MCF 10A (cell line): ENCODE measurements around the gene DLL1. TPM values are rescaled to one million over a fixed set of nuclear protein-coding genes. Genes with fewer than 3 reads are reported as not detected.

Source experiments
- BruUV-seq: library from RNA; stranded (reverse); fragments of 400-500 nt; replicated peaks from 2 replicates; lab custom pipeline; 2021; lab: Mats Ljungman, UMichigan
- CTCF ChIA-PET: fragments of 300-600 bp; sonication (Branson Sonifier 250); formaldehyde crosslinking; extraction: SDS; loops from one replicate; lab custom pipeline; 2021; ENCODE audit warnings: antibody characterized with exemption, inconsistent platforms; lab: Yijun Ruan, JAX
- POLR2A ChIA-PET: fragments of 300-600, 350-650 bp; sonication (Branson Sonifier 250); formaldehyde crosslinking; extraction: SDS; loops from one replicate; lab custom pipeline; 2020; ENCODE audit warnings: antibody characterized with exemption, inconsistent platforms; lab: Yijun Ruan, JAX
- DNase-seq: peaks from one replicate; pipeline ENCODE4 v3.0.0-alpha.2; 2018; ENCODE audit not compliant: unreplicated experiment
- H3K27ac Mint-ChIP-seq: one replicate; pipeline ENCODE4 v1.8.0; 2022; ENCODE audit warnings: mild to moderate bottlenecking, low read depth, mixed read lengths; ENCODE audit not compliant: unreplicated experiment
- H3K27me3 Mint-ChIP-seq: one replicate; pipeline ENCODE4 v1.8.0; 2022; ENCODE audit warnings: mixed read lengths; ENCODE audit not compliant: insufficient read depth, unreplicated experiment
- H3K36me3 Mint-ChIP-seq: one replicate; pipeline ENCODE4 v1.8.0; 2022; ENCODE audit warnings: mild to moderate bottlenecking, moderate library complexity, mixed read lengths; ENCODE audit not compliant: insufficient read depth, unreplicated experiment
- H3K4me1 Mint-ChIP-seq: one replicate; pipeline ENCODE4 v1.8.0; 2022; ENCODE audit warnings: mixed read lengths; ENCODE audit not compliant: insufficient read depth, unreplicated experiment
- H3K4me3 Mint-ChIP-seq: one replicate; pipeline ENCODE4 v1.8.0; 2022; ENCODE audit warnings: mild to moderate bottlenecking, moderate library complexity, mixed read lengths; ENCODE audit not compliant: unreplicated experiment
- H3K9me3 Mint-ChIP-seq: one replicate; pipeline ENCODE4 v1.8.0; 2022; ENCODE audit warnings: mixed read lengths; ENCODE audit not compliant: unreplicated experiment
- CTCF ChIP-seq: fragments of 200-600 bp; IDR thresholded peaks from one replicate; pipeline ENCODE4 v1.8.0; 2022; ENCODE audit warnings: antibody characterized with exemption, mild to moderate bottlenecking; ENCODE audit not compliant: unreplicated experiment
- intact Hi-C: fragments of 100-400 bp; cut with micrococcal nuclease; formaldehyde crosslinking; loops from 2 replicates; pipeline ENCODE4 v1.14.1; 2022
- total RNA-seq: library from RNA; stranded (reverse); gene quantifications from 2 replicates; pipeline ENCODE4 v1.2.3, GENCODE V29; 2022

Gene DLL1
- total RNA-seq, 1 experiment from 2014 or later = 1.4 TPM

- no peak for TF ChIP-seq CTCF
- no TSS peak for BruUV-seq
- Mint-ChIP-seq H3K4me3 (no peak overlapping the region), H3K36me3 (no peaks in the 10 kb centered on the region), H3K27ac (no peak overlapping the region), H3K9me3 (no peaks in the 10 kb centered on the region), H3K4me1 (peaks cover 13% of the 10 kb centered on the region), H3K27me3 (peaks cover 65% of the 10 kb centered on the region)
- CTCF ChIA-PET = interaction anchor here (0.6 to 6.5 kb wide), 21 partner anchors 9 to 504 kb away, joined by 3 to 65 read pairs (median 5); no protein-coding TSS in a partner anchor
- intact Hi-C loops = loop anchor here (1.0 to 10.0 kb wide), 6 partner anchors 119 to 1399 kb away; no protein-coding TSS in a partner anchor
- no peak for DNase-seq
- POLR2A ChIA-PET = interaction anchor here (1.0 to 2.0 kb wide), 4 partner anchors 13 to 503 kb away, joined by 4 to 12 read pairs (median 8); partner anchors contain the start of gene FAM120B
Measured at GRCh38 chr6:170293341-170294231, 2.7 kb upstream of the DLL1 start.

GRCh38 chr6:170292407-170293158 lies 1.7 kb upstream of the DLL1 start:
- ChIA-PET CTCF (interaction anchor here (0.5 to 6.5 kb wide), 25 partner anchors 8 to 1395 kb away, joined by 3 to 65 read pairs (median 4); no protein-coding TSS in a partner anchor), POLR2A (interaction anchor here (1.0 to 2.0 kb wide), 3 partner anchors 67 to 502 kb away, joined by 7 to 12 read pairs (median 8); no protein-coding TSS in a partner anchor)
- Mint-ChIP-seq H3K27me3 (peaks cover 74% of the 10 kb centered on the region), H3K9me3 (no peaks in the 10 kb centered on the region), H3K27ac (no peak overlapping the region), H3K4me3 (peak overlapping the region; percentile 67), H3K36me3 (peaks cover 5% of the 10 kb centered on the region), H3K4me1 (peaks cover 14% of the 10 kb centered on the region)
- intact Hi-C loops = loop anchor here (1.0 to 10.0 kb wide), 7 partner anchors 118 to 1398 kb away; no protein-coding TSS in a partner anchor
- BruUV-seq = no TSS peak
- peak; percentile 47 for DNase-seq
- peak; percentile 53 for TF ChIP-seq CTCF

- intact Hi-C loops = loop anchor here (1.0 to 10.0 kb wide), 5 partner anchors 117 to 1397 kb away; no protein-coding TSS in a partner anchor
- no peak for DNase-seq
- ChIA-PET CTCF (interaction anchor here (0.5 to 6.5 kb wide), 17 partner anchors 11 to 502 kb away, joined by 3 to 65 read pairs (median 5); no protein-coding TSS in a partner anchor), POLR2A (interaction anchor here (1.9 to 2.0 kb wide), 2 partner anchors 66 to 460 kb away, joined by 8 to 12 read pairs; no protein-coding TSS in a partner anchor)
- Mint-ChIP-seq H3K4me1 (peaks cover 14% of the 10 kb centered on the region), H3K4me3 (peak overlapping the region; percentile 67), H3K27ac (no peak overlapping the region), H3K9me3 (no peaks in the 10 kb centered on the region), H3K27me3 (peaks cover 74% of the 10 kb centered on the region), H3K36me3 (peaks cover 5% of the 10 kb centered on the region)
- TF ChIP-seq CTCF = no peak
- BruUV-seq = no TSS peak
Measured at GRCh38 chr6:170292111-170292406, 1.2 kb upstream of the DLL1 start.
